22Rv1 (cell line): Measurements from ENCODE around the gene THRB.

Experiments used
- ZFX ChIP-seq: fragments of 450-650 bp; IDR thresholded peaks from 2 replicates; pipeline ENCODE4 v1.6.1; 2017; ENCODE audit warnings: antibody characterized with exemption, borderline replicate concordance
- TF ChIP-seq, protein P1 (sequence below): fragments of 450-650 bp; IDR thresholded peaks from 2 replicates; pipeline ENCODE4 v1.5.1; 2017; ENCODE audit warnings: mild to moderate bottlenecking

DNA sequence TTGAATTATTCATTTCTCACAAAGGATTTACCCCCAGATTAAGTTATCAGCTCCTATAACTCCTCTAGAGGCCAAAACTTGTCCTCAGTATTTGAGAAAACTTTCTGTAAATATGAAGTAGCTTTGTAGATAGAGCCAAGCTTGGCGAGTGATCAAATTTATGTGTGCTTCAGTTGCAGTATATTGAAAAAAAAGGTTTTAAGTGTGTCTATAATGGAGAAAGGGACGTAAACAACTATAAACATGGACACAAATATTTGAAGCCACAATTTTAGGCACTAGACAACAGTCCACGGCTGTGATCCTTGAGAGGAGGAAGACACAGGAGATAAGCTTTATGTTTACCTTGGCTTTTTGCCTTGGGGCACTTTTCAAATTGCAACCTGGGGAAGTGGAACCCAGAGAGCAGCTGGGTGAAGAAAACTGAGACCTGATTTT, 118.7 kb downstream of the THRB start:
- TF ChIP-seq, protein P1, sequence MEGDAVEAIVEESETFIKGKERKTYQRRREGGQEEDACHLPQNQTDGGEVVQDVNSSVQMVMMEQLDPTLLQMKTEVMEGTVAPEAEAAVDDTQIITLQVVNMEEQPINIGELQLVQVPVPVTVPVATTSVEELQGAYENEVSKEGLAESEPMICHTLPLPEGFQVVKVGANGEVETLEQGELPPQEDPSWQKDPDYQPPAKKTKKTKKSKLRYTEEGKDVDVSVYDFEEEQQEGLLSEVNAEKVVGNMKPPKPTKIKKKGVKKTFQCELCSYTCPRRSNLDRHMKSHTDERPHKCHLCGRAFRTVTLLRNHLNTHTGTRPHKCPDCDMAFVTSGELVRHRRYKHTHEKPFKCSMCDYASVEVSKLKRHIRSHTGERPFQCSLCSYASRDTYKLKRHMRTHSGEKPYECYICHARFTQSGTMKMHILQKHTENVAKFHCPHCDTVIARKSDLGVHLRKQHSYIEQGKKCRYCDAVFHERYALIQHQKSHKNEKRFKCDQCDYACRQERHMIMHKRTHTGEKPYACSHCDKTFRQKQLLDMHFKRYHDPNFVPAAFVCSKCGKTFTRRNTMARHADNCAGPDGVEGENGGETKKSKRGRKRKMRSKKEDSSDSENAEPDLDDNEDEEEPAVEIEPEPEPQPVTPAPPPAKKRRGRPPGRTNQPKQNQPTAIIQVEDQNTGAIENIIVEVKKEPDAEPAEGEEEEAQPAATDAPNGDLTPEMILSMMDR, result no peak
- no peak for TF ChIP-seq ZFX
